Large intestine (tissue), 12 donors: ENCODE data around the gene FOXE1. TPM values are rescaled to one million over a fixed set of nuclear protein-coding genes. Genes with fewer than 3 reads are reported as not detected.
A peak's percentile ranks its signal among the peaks of the same experiment; 100 is the strongest.

ENCODE experiments used
- DNase-seq, 2 donors: peaks; one replicate each; pipeline versions ENCODE4 v3.0.0 to v3.0.0-alpha.2; 2013
- H3K27ac ChIP-seq: one replicate; pipeline ENCODE4 v1.5.1; 2013; ENCODE audit warnings: low read length
- H3K27me3 ChIP-seq: 2 replicates; pipeline ENCODE4 v1.6.1; 2013; ENCODE audit warnings: low read length; ENCODE audit not compliant: control insufficient read depth, insufficient read depth
- H3K36me3 ChIP-seq: 2 replicates; pipeline ENCODE4 v1.6.1; 2013; ENCODE audit warnings: low read length; ENCODE audit not compliant: control insufficient read depth, insufficient read depth
- H3K4me1 ChIP-seq: one replicate; pipeline ENCODE4 v1.6.1; 2013; ENCODE audit warnings: low read length; ENCODE audit not compliant: control insufficient read depth, insufficient read depth
- H3K4me3 ChIP-seq: one replicate; pipeline ENCODE4 v1.5.1; 2013; ENCODE audit warnings: low read length
- H3K9me3 ChIP-seq: one replicate; pipeline ENCODE4 v1.6.1; 2013; ENCODE audit warnings: mild to moderate bottlenecking, low read depth, low read length, moderate library complexity; ENCODE audit not compliant: control insufficient read depth
- WGBS: methylation state at CpG from one replicate; pipeline ENCODE4 v1.1.5; 2013; ENCODE audit warnings: low lambda C conversion rate; ENCODE audit not compliant: insufficient coverage; 5-methylcytosine and 5-hydroxymethylcytosine counted together
- long read RNA-seq, 11 donors: transcript quantifications; one replicate each; lab custom pipeline, GENCODE V29; 2026
- polyA plus RNA-seq: library from polyadenylated mRNA; unstranded; fragments of 120-200 nt; gene quantifications from one replicate; pipeline ENCODE4 v1.2.1, GENCODE V29; 2013

Gene FOXE1
- 0.01 TPM for polyA plus RNA-seq
- long read RNA-seq, donor 1: 0 reads
- long read RNA-seq, donor 2: 0 reads
- long read RNA-seq, donor 3: 0 reads
- long read RNA-seq, donor 4: 0 reads
- long read RNA-seq, donor 5: 0 reads
- long read RNA-seq, donor 6: 0 reads
- long read RNA-seq, donor 7: 0 reads
- long read RNA-seq, donor 8: 0 reads
- long read RNA-seq, donor 9: 0 reads
- long read RNA-seq, donor 10: 0 reads
- long read RNA-seq, donor 11: 0 reads

- no CpG with 5 or more reads among the region's 83 CpGs for WGBS
- Histone ChIP-seq H3K9me3 (peaks cover 14% of the 10 kb centered on the region), H3K27ac (no peak within 1 kb of the TSS), H3K36me3 (no peaks in the 10 kb centered on the region), H3K27me3 (peaks cover 97% of the 10 kb centered on the region), H3K4me1 (peaks cover 14% of the 10 kb centered on the region), H3K4me3 (peak within 1 kb of the TSS; percentile 28)
- DNase-seq: peak in 1 of 2 donors; percentile 31
Observed at GRCh38 chr9:97853056-97853843, at the start of gene FOXE1. Gene FOXE1, plus strand, starts transcription at chr9:97853226. Its CDS starts 689 bp downstream, at chr9:97853915.

GRCh38 chr9:97804059-97804365 lies 49.0 kb upstream of the FOXE1 start:
- Histone ChIP-seq H3K27ac (peak overlapping the region; percentile 43), H3K27me3 (peaks cover 9% of the 10 kb centered on the region), H3K4me1 (no peaks in the 10 kb centered on the region), H3K36me3 (no peaks in the 10 kb centered on the region), H3K9me3 (no peaks in the 10 kb centered on the region), H3K4me3 (peak overlapping the region; percentile 38)
- WGBS: no CpG with 5 or more reads among the region's 5 CpGs
- DNase-seq: no peak

GRCh38 chr9:97806721-97807120 lies 46.3 kb upstream of the FOXE1 start:
- no peak overlapping the region for H3K4me3 ChIP-seq
- H3K4me1 ChIP-seq: no peaks in the 10 kb centered on the region
- H3K27me3 ChIP-seq: peaks cover 9% of the 10 kb centered on the region
- DNase-seq: no peak
- no peaks in the 10 kb centered on the region for H3K36me3 ChIP-seq
- 100% methylated on average over 1 of the region's 2 CpGs for WGBS
- no peaks in the 10 kb centered on the region for H3K9me3 ChIP-seq
- H3K27ac ChIP-seq: no peak overlapping the region

- Histone ChIP-seq H3K4me1 (no peaks in the 10 kb centered on the region), H3K4me3 (no peak overlapping the region), H3K36me3 (no peaks in the 10 kb centered on the region), H3K9me3 (no peaks in the 10 kb centered on the region), H3K27me3 (peaks cover 9% of the 10 kb centered on the region), H3K27ac (no peak overlapping the region)
- WGBS: 17% methylated on average over 1 of the region's 2 CpGs
- no peak for DNase-seq
Observed at GRCh38 chr9:97807681-97808080, 45.3 kb upstream of the FOXE1 start.

GRCh38 chr9:97808415-97808814 lies 44.6 kb upstream of the FOXE1 start:
- DNase-seq: no peak
- Histone ChIP-seq H3K36me3 (no peaks in the 10 kb centered on the region), H3K9me3 (no peaks in the 10 kb centered on the region), H3K4me1 (no peaks in the 10 kb centered on the region), H3K4me3 (no peak overlapping the region), H3K27me3 (peaks cover 9% of the 10 kb centered on the region), H3K27ac (no peak overlapping the region)
- WGBS: no CpG with 5 or more reads among the region's 5 CpGs

- no peak for DNase-seq
- Histone ChIP-seq H3K36me3 (no peaks in the 10 kb centered on the region), H3K27ac (no peak overlapping the region), H3K27me3 (peaks cover 6% of the 10 kb centered on the region), H3K9me3 (no peaks in the 10 kb centered on the region), H3K4me3 (no peak overlapping the region), H3K4me1 (no peaks in the 10 kb centered on the region)
- WGBS: no CpG with 5 or more reads among the region's 2 CpGs
Observed at GRCh38 chr9:97808972-97809371, 44.1 kb upstream of the FOXE1 start.

- no CpG with 5 or more reads among the region's 5 CpGs for WGBS
- Histone ChIP-seq H3K27ac (no peak overlapping the region), H3K36me3 (no peaks in the 10 kb centered on the region), H3K4me3 (no peak overlapping the region), H3K4me1 (no peaks in the 10 kb centered on the region), H3K27me3 (peaks cover 3% of the 10 kb centered on the region), H3K9me3 (no peaks in the 10 kb centered on the region)
- DNase-seq: no peak
Observed at GRCh38 chr9:97809666-97810344, 43.2 kb upstream of the FOXE1 start.

- Histone ChIP-seq H3K27ac (no peak overlapping the region), H3K4me3 (no peak overlapping the region), H3K36me3 (no peaks in the 10 kb centered on the region), H3K4me1 (no peaks in the 10 kb centered on the region), H3K27me3 (peaks cover 3% of the 10 kb centered on the region), H3K9me3 (no peaks in the 10 kb centered on the region)
- no peak for DNase-seq
- WGBS: 100% methylated on average over 1 of the region's 7 CpGs
Observed at GRCh38 chr9:97811533-97812246, 41.3 kb upstream of the FOXE1 start.

GRCh38 chr9:97812247-97812543 lies 40.8 kb upstream of the FOXE1 start:
- no peak overlapping the region for H3K4me3 ChIP-seq
- no peak for DNase-seq
- no peaks in the 10 kb centered on the region for H3K9me3 ChIP-seq
- no peak overlapping the region for H3K27ac ChIP-seq
- H3K4me1 ChIP-seq: no peaks in the 10 kb centered on the region
- no peaks in the 10 kb centered on the region for H3K36me3 ChIP-seq
- peaks cover 3% of the 10 kb centered on the region for H3K27me3 ChIP-seq
- WGBS: 80% methylated on average over 1 of the region's 2 CpGs

GRCh38 chr9:97813072-97813471 lies 40.0 kb upstream of the FOXE1 start:
- Histone ChIP-seq H3K36me3 (no peaks in the 10 kb centered on the region), H3K4me3 (no peak overlapping the region), H3K27me3 (peaks cover 3% of the 10 kb centered on the region), H3K9me3 (no peaks in the 10 kb centered on the region), H3K27ac (no peak overlapping the region), H3K4me1 (no peaks in the 10 kb centered on the region)
- no peak for DNase-seq
